GM21390 (cell line): ENCODE results near the gene COL6A3.
"Not testable (repeated sequence)": the region's sequence is repeated elsewhere in the genome, so short reads cannot be mapped to it uniquely, and the experiment has no call there.

Experiments
- ATAC-seq: cut with Tn5 transposase; IDR thresholded peaks from one replicate; pipeline ENCODE4 v1.9.1; 2021; ENCODE audit not compliant: unreplicated experiment

Gene COL6A3

DNA sequence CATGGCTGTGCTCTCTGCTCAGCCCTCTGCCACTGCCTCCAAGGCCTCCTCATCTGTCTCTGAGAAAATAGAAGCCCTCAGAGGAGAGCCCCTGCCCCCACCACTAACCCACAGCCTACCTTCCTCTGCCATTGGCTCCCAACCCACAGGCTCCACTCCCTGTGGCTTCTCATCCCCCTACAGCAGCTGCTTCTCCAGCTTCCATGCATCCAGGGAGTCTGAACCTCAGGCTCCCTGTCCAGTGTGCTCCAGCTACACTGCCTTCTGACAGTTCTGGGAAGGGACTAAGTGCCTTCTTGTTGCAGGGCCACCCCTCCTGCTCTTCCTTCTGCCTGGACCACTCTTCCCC lies 29.3 kb downstream of the COL6A3 start:
- no peak for ATAC-seq

DNA sequence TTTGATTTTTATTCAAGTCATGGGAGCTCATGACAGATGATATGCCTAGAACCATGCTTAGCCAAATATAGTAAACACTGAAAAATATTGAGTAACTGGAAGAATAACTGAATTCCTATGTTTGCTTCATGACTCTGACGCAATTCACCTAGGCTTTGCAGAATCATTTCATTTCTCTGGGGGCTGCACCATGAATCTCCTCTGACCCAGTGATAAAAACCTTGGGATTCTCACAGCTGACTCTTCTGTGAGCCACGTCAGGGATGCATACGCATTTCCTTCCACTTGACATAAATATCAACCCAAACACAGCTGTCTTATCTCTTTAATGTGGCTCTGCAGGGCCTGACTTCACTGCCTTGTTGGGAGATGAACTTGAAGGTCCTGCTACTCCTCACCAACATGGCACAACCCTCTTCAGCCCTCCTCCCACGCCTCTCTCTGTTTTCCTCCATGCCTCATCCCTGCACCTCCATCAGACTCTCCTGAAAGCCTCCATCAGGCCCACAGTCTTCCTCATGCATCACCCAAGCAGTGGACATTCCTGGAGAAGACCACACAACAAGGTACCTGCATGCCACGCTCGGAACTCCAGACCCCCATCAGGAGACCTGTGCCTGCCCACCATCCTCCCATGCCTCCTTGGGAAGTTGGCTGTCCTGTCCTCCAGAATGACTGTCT lies 29.8 kb downstream of the COL6A3 start:
- ATAC-seq: no peak

DNA sequence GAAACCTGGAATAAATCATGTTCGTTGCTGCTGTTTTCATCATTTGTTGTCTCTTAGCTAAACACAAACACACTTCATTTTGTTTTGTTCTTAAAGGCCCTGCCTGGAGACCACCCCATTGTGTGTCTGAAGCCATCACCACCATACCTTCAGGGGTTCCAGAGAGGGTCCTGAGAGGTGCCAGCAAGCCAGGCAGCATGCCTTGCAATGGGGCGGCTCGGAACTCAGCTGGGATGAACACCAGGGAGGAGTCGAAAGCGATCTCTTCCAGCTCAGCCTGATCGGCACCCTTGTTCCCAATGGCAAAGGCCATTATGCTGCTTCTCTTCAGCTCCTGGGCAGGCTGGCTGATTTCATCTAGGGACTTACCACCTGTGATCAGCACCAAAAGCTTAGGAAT lies 33.2 kb downstream of the COL6A3 start:
- no peak for ATAC-seq

DNA sequence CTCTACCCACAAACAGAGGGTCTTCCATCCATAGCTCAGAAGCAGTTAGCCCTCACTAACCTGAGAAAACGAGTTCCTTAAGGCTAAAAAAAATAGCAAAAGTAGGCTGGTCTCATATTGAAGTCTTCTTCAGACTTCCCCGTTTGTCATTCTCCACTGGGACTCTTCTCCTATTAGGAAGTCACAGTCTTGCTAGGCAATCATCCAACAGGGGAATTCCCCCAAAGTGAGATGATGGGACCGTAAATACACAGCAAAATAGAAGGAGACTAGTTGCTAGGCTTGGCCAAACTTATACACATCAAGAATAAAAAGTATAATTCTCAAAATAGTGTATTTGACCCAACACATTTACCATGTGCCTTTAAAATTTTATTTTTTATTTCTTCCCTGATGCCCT lies 34.3 kb downstream of the COL6A3 start:
- no peak for ATAC-seq

DNA sequence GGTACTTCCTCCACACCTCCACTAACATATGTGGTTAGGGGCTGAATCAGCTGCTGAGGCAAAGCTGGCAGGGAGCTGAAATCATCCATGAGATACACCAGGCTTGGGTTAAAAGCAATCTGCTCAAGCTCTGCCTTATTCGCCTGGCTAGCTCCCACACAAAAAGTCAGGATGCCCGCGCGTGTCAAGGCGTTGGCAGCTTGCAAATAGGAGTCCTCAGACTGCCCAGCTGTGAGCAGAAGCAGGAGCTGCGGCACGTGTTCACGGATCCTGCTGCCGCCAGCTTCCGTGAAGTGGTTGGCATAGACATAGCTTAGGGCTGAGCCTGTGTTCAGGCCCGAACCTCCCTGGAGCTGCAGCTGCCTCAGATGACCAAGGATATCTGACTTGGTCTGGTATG lies 35.3 kb downstream of the COL6A3 start:
- ATAC-seq: no peak

DNA sequence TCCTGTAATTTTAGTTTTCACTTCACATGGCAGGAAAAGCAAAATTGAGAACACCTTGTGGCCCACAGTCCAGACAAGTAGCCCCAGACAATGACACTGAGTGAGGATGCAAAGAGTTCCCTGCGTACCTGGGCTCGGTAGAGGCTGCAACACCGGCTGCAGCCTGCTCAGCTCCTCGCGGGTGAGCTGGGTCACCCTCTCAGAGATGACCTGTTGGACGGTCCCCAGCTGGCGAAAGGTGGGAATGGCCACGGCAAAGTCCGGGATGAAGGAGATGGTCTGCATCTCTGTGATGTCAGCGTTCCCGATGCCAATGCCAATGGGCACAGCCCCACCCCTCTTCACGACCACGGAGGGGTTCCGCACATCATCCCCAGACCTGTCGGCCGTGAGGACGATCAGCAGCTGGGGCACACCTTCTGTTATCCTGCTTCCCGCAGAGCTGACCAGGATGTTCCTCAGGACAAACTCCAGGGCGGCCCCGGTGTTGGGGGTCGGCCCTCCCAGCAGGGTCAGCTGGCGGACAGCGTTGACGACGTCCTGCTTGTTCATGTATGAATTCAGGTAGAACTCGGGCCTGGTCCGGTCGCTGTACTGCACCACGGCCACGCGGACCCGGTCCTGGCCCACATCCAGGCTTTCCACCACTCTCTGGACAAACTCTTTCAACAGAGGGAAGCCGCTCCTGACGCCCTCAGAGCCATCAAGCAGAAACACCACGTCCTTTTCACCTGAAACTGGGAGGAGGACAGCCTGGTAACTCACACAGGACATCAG lies 39.5 kb downstream of the COL6A3 start:
- ATAC-seq: no peak

DNA sequence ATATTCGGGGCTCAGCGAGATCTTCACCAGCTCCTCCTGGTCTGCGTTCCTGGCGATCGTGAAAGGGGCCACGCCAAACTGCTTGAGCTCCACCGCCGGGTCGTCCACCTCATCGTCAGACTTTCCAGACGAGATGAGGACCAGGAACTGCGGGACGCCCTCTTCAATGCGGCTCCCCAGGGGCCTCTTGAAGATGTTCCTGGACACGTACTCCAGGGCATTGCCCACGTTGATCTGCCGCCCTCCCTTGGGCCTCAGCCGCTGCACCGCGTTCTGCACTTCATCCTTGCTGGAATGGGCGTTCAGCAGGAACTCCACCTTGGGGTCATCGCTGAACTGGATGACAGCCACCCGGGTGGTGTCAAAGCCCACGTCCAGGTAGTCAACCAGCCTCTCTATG lies 42.1 kb downstream of the COL6A3 start:
- ATAC-seq: no peak

DNA sequence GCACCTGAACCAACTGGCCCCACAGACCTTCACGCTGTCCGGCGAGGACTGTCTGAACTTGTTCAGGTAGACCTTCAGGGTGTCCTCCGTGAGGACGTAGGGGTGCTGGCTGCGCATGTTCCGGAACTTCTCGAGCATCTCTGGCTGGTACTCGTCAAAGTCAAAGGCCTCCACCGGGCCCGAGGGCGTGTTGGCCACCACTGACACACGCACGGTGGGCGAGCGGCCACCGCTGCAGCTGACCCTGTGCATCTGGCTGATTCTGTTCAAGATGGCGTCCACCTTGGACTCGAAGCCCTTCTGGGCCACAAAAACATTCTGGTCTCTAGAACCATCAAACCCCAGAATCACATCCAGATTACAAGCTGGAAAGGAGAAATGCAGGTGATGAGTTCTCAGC lies 48.3 kb downstream of the COL6A3 start:
- no peak for ATAC-seq

DNA sequence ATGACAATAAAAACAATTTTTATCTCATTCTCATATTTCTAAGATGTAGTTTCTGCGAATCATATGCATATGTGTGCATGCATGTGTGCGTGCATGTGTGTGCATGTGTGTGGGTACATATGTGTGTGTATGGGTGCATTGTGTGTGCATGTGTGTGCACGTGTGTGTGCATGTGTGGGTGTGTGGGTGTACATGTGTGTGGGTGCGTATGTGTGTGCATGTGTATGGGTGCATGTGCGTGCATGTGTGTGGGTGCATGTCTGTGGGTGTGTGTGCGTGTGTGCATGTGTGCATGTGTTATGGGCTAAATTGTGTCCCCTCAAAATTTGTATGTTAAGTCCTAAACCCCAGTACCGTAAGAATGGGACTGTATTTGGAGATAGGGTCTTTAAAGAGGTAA lies 49.3 kb downstream of the COL6A3 start:
- ATAC-seq: no peak

DNA sequence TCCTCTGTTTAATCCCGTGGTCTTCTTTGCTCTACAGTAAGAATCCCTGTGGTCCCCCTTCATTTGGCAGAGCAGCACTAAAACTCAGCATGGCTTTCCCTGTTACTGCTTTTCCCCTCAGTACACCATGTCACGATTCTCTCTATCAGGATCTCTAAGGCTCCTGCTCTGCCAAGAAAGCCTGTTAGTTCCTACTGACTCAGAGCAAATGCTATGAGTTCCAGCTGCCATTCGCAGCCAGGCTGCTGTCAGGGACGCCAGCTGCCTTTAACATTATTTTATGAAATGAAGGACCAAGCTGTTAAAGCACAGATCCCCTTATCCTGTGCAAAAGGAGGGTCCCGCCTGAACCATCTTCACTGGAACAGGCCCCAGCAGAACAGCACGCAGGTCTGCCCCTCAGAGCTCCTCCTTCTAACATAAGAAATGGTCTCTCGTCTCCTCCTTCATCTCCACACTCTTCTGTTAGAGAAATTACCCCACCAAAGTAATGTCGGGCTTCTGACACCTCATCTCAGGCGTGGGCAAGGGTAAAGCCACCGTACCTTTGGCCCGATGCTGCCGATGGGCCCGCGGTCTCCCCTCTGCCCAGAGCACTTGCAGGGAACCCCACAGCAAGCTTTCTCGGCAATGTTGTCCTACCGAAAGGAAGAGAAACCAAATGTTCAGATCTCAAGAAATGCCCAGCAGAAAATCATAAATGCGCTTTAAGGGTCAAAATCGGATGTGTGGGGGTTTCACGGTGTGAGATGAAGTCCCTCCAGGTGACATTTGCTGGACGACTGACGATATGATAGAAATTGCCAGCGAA lies 52.6 kb downstream of the COL6A3 start:
- no peak for ATAC-seq

DNA sequence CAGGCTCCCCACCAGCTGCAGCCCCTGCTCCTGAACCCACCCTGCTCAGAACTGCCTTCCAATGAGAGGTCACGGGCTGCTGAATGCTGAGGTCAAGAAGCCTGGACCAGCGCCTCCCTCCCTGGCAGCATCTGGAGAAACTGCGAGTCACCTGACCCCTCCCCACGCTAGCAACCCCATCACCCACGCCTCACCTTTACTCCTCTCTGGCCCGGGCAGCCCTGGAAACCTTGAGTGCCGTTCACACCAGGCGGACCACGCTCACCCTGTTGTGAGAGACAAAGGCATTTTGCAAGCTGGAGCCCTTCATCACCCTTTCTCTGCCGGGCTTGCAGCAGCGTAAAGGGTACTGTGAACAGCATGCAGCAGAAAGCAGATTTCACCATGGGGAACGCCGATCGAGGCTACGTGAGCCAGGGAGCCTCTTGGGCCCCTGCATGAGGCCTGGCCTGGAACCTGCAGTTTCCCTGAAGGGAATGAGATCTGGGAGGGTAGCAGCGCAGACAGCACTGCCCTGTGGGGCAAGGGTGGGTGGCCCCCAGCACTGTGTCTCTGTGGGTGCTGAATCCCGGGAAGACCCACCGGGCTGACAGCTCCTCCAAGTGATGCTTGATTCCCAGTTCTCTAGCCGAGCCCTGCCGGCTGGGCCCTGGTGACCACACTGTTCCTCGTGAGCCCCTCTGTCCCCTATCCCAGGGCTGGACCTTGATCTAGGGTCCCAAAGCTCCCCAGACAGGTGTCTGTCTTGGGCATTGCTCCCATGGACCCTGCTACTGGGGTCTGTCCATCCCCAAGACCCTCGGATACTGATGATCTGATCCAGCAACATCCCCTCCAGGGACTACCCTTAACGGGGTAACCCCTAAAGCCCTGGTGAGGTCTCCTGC lies 53.8 kb downstream of the COL6A3 start:
- ATAC-seq: no peak

DNA sequence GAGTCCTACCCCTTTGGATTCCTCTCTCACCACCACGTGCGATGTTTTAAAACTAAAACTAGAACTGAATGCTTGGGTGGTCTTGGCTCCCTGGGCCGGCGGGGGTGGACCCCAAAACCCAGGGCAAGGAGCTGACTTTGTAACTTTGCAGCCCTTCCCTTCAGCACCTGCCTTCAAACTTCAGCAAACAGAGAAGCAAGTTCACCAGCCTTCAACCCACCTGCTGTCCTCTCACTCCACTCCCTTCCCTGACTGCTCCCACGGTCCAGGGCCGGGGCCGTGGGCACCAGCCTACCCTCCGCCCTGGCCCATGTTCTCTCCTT lies 54.5 kb downstream of the COL6A3 start:
- no peak for ATAC-seq

DNA sequence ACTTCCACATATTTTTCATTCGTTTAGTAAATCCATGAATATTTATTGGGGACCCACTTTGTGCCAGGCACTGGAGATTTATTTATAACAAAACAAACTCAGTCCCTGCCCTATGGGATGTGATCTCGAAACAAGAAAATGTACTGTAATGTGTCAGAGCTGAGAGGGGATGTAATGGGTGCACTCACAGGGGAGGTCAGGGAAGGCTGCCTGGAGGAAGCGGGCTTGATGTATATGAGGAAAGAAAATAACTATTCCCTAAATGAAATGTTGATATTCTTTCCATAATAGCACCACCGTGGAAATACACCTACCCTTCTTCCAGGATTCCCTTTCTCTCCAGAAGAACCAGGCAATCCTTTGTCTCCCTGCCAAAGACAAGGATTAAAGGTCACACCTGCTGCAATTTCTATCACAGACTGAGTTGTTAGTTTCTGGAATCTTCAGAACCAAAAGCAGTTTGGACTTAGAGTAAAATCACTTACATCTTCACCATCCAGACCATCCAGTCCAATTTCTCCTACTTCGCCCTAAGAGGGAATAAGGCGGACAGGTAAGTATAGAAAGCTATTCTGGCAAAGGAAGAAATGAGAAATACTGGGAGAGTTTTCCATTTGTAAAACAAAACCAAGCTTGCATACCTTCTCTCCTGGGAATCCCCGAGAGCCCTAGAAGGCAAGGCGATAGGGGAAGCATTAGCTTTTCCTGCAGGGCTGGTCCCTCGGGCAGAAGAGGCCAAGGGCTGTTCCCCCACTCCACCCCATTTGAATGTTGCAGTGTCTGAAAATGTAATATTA lies 55.0 kb downstream of the COL6A3 start:
- ATAC-seq: no peak

DNA sequence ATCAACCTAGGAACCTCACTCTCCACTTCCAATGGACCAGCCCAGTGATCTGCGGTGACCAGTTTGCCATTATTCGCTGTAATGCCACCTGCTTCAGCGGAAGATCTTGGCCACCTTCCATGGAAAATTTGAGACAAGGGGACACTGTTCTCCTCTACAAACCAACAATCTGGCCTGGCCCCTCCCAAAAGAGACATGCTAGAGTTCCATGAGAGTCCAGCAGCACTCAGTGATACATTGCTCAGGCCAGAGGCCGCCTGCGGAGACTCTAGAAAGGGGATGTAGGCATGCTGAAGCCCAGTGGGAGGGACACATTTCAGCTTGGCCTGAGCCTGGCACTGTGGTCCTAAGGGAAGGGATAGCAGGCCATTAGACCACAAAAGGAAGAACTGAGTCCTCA lies 58.3 kb downstream of the COL6A3 start:
- no peak for ATAC-seq

DNA sequence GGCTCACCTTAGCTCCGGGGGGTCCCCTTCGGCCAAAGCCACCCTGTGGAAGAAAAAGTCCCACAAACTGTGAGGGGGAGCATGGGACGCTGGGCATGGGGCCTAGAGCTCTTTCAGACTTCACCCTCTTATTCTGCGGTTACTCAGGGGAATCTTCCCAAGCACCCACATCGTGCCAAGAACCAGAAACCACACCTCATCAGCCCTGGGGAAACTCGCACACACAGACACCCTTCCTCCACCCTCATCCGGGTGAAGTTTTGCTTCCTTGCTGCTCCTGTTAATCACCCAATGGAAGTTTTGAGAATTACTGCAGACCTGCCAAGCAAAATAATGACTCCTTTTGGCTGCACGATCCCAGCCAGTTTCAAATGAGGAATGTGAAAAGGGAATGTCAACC lies 59.1 kb downstream of the COL6A3 start:
- no peak for ATAC-seq

DNA sequence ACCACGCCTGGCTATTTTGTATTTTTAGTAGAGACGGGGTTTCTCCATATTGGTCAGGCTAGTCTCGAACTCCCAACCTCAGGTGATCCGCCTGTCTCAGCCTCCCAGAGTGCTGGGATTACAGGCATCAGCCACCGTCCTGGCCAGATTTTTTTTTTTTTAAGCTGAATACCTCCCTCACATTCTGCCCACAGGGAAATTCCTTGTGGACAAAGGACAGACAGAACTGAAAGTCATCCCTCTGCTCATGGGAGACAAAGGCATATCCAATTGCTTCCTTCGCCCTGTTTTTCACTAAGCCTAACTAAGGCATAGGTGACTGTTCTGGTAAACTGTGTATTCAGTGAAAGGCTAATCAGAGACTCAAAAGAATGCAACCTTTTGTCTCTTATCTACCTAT lies 59.8 kb downstream of the COL6A3 start:
- ATAC-seq: not testable (repeated sequence)

DNA sequence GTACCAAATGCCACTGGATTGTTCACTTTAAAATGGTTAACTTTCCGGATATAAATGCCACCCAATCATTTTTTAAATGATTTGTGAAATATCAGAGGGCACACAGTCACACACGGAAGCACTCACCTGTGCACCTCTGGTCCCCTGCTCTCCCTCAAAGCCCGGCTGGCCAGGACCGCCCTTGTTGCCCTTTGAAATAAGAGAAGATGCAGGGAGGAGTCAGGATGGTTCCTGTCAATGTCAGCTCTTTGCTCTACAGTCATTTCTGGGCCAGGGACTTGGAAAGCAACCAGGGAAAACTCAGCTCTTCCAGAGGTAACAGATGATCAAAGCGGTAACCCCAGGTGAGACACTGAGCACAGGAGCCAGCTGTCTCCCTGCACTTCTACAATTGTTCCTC lies 60.7 kb downstream of the COL6A3 start:
- ATAC-seq: no peak

DNA sequence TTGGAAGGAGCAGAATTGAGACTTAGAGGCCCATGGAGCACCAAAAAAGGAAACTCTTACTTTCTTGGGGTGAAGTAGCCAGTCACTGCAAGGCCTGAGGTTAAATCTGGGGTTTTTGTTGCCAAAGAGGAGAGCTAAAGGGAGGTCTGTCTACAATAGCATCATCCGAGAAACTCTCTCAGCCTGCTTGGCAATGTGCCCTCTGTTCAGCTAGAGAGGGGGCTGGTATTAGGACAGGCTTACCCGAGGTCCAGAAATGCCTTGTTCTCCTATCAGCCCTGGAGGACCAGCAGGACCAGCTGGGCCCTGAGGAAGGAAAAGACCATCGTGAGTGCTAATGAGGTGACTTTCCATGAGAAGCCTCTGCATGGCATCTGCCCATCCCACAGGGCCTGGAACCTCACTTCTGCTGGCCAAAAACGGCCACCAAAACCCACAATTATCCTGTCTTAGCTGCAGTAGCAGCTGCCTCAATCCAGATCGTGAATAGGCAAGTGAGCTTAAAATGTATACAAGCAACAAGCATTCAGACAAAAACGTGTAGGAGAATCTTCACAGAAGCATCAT lies 61.6 kb downstream of the COL6A3 start:
- ATAC-seq: no peak

DNA sequence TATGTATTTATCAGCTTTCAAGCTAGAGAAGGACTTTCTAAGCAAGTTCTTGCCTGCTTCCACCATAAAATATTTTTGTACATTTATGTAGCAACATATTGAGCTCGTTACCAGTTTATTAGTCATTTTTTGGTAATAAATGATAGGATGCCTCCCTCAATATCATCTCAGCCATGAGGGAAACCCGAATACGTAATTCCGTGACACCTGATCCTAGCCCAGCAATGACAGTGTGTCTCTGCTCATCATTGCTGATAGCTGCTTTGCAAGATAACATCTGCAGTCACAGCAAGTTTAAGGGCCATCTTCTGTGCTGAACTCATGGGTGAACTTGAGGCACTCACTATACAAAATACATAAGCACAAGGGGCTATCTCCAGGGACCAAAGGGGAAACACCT lies 62.2 kb downstream of the COL6A3 start:
- ATAC-seq: no peak

DNA sequence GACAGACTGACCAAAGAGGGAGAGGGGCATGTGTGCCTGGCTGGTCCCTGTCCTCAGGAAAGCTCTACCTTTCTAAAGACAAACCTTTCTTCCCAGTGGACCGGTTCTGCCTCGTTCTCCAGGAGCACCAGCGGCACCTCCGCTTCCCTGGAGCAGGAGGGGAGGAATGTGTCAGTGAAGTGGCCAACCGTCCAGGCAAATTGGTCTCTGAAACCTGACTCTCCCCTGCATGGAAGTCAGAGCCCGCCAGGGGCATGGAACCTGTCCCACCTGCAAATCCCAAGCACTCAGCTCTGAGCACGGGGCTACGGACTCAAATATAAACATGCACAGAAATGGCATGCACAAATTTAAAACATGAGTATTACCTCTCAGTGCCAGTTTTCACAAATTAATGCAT lies 62.9 kb downstream of the COL6A3 start:
- ATAC-seq: no peak
